SK-N-SH (cell line): ENCODE measurements around the gene INSYN1.
A peak's percentile ranks its signal among the peaks of the same experiment; 100 is the strongest.

ENCODE experiments used
- ELF1 ChIP-seq: IDR thresholded peaks from 2 replicates; pipeline ENCODE4 v1.4.0; 2012
- JUND ChIP-seq: IDR thresholded peaks from 2 replicates; pipeline ENCODE4 v1.4.0; 2012
- RAD21 ChIP-seq: IDR thresholded peaks from 2 replicates; pipeline ENCODE4 v1.6.1; 2012; ENCODE audit warnings: mild to moderate bottlenecking, low read length
- SIN3A ChIP-seq: IDR thresholded peaks from 2 replicates; pipeline ENCODE4 v1.6.1; 2012; ENCODE audit warnings: low read depth, mild to moderate bottlenecking, low read length, moderate library complexity, borderline replicate concordance
- USF2 ChIP-seq: fragments of 150-350 bp; IDR thresholded peaks from 2 replicates; pipeline ENCODE4 v1.6.1; 2017; ENCODE audit warnings: antibody characterized with exemption, low read length, low read depth, borderline replicate concordance
- YY1 ChIP-seq: IDR thresholded peaks from 2 replicates; pipeline ENCODE4 v1.4.0; 2012; ENCODE audit warnings: low read depth, mild to moderate bottlenecking
- TF ChIP-seq, protein P1 (sequence below): fragments of 200-600 bp; sonication (generic); IDR thresholded peaks from 2 replicates; pipeline ENCODE4 v1.6.1; 2017; ENCODE audit warnings: antibody characterized with exemption, mild to moderate bottlenecking, moderate library complexity
- TF ChIP-seq, protein P2 (sequence below): IDR thresholded peaks from 2 replicates; pipeline ENCODE4 v1.4.0; 2012; ENCODE audit warnings: low read depth
- TF ChIP-seq, protein P3 (sequence below): IDR thresholded peaks from 2 replicates; pipeline ENCODE4 v1.6.1; 2012; ENCODE audit warnings: mild to moderate bottlenecking, low read depth, low read length, moderate library complexity

GRCh38 chr15:73755481-73755880 is 2.3 kb upstream of the INSYN1 start:
- TF ChIP-seq, protein P1, sequence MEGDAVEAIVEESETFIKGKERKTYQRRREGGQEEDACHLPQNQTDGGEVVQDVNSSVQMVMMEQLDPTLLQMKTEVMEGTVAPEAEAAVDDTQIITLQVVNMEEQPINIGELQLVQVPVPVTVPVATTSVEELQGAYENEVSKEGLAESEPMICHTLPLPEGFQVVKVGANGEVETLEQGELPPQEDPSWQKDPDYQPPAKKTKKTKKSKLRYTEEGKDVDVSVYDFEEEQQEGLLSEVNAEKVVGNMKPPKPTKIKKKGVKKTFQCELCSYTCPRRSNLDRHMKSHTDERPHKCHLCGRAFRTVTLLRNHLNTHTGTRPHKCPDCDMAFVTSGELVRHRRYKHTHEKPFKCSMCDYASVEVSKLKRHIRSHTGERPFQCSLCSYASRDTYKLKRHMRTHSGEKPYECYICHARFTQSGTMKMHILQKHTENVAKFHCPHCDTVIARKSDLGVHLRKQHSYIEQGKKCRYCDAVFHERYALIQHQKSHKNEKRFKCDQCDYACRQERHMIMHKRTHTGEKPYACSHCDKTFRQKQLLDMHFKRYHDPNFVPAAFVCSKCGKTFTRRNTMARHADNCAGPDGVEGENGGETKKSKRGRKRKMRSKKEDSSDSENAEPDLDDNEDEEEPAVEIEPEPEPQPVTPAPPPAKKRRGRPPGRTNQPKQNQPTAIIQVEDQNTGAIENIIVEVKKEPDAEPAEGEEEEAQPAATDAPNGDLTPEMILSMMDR: no peak
- TF ChIP-seq, protein P2, sequence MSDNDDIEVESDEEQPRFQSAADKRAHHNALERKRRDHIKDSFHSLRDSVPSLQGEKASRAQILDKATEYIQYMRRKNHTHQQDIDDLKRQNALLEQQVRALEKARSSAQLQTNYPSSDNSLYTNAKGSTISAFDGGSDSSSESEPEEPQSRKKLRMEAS: no peak
- TF ChIP-seq RAD21 (peak; percentile 1; the same call in 1 of the 2 replicates), SIN3A (no peak), JUND (no peak), YY1 (no peak), USF2 (no peak), ELF1 (no peak)
- TF ChIP-seq, protein P3, sequence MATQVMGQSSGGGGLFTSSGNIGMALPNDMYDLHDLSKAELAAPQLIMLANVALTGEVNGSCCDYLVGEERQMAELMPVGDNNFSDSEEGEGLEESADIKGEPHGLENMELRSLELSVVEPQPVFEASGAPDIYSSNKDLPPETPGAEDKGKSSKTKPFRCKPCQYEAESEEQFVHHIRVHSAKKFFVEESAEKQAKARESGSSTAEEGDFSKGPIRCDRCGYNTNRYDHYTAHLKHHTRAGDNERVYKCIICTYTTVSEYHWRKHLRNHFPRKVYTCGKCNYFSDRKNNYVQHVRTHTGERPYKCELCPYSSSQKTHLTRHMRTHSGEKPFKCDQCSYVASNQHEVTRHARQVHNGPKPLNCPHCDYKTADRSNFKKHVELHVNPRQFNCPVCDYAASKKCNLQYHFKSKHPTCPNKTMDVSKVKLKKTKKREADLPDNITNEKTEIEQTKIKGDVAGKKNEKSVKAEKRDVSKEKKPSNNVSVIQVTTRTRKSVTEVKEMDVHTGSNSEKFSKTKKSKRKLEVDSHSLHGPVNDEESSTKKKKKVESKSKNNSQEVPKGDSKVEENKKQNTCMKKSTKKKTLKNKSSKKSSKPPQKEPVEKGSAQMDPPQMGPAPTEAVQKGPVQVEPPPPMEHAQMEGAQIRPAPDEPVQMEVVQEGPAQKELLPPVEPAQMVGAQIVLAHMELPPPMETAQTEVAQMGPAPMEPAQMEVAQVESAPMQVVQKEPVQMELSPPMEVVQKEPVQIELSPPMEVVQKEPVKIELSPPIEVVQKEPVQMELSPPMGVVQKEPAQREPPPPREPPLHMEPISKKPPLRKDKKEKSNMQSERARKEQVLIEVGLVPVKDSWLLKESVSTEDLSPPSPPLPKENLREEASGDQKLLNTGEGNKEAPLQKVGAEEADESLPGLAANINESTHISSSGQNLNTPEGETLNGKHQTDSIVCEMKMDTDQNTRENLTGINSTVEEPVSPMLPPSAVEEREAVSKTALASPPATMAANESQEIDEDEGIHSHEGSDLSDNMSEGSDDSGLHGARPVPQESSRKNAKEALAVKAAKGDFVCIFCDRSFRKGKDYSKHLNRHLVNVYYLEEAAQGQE: no peak
